ENCODE measurements around the gene CEP112. TPM values are rescaled to one million over a fixed set of nuclear protein-coding genes. Genes with fewer than 3 reads are reported as not detected.

Gene CEP112
- total RNA-seq, 1 donor from 2014 or later, result 1.3 TPM

DNA sequence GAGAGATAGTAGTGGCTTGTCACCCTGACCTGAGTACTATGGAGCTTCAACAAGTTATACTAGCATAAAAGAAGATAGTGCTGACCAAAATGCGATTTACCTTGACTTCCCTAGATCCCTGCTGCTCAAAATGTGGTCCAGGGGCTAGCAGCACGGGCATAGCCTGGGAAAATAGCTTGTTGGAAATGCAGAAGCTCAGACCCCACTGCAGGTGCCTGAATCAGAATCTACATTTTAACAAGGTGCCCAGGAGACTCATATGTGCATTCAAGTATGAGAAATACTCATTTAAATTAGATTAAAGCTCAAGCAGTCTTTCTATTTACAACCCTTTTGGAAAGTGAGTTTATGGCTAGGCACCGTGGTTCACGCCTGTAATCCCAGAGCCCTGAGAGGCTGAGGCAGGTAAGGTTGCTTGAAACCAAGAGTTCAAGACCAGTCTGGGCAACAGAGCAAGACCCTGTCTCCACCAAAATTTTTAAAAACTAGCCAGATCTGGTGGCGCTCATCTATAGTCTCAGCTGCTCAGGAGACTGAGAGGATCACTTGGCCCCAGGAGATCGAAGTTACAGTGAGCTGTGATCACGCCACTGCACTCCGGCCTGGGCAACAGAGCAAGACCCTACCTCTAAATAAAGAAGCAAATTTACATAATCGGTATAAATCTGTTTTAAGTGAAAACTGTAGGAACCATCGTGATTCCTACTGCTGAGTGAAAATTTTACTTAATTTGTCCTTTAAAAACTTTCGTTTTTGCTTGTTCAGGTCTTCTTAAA, 30.0 kb upstream of the CEP112 start:
- DNase-seq, result no peak
- H3K4me3 Mint-ChIP-seq, result no peak overlapping the region
- H3K36me3 Mint-ChIP-seq (ENCODE audit: low read depth), result no peaks in the 10 kb centered on the region
- H3K4me1 Mint-ChIP-seq, result no peaks in the 10 kb centered on the region
- no peaks in the 10 kb centered on the region for H3K9me3 Mint-ChIP-seq
- H3K27ac Mint-ChIP-seq, result no peak overlapping the region
- intact Hi-C loops (cut with micrococcal nuclease), result no loop called here
- H3K27me3 Mint-ChIP-seq, result peaks cover 20% of the 10 kb centered on the region

DNA sequence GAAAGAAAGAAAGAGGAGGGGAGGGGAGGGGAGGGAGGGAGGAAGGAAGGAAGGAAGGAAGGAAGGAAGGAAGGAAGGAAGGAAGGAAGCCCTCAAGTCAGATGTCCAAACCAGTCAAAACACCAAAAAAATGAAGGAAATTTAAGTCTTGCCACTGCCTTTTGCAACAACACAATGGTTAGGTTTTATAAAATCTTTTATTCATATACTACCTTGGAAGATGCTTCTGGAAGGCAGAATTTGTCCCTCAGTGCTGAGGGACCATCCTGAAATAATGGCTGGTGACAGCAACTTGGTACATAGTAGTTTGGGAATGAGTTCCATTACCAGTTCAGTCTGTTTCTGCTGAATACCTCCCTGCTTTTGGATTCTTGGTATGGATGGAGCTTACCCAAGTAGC, 29.4 kb upstream of the CEP112 start:
- no peaks in the 10 kb centered on the region for H3K9me3 Mint-ChIP-seq
- H3K27me3 Mint-ChIP-seq, result peaks cover 20% of the 10 kb centered on the region
- no peaks in the 10 kb centered on the region for H3K36me3 Mint-ChIP-seq (ENCODE audit: low read depth)

DNA sequence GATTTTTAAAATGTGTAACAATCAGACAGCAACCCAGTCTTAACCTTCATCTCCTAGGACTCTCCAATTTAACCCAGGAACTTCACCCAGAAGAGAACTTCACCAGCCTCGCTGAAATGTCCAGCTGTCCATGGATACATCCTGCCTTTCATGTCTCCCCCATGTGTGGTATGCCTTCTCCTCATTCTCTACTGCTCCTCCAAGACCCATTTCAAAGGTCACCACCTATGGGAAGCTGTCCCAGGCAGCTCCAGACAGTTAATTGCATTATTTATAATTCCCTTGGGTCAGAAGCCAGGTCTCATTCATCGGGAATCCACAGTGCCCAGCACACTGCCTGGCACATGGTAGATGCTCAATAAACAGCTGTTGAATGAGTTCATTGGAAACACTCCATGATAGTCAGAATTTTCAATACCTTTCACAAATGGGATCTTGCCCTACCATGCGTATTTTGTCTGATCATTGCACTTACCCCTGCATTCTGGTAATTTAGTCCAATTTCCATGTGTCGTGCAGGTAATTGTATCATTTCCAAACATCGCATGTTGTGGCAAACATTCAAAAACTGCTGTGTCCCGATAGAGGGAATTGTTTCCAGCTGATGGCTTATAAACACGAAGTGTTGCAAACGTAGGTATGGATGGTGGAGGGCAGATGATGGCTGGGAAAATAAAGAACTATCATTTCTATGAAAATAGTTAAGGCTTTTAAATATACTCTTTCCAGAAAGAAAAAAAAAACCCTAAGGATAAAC, 28.3 kb upstream of the CEP112 start:
- Mint-ChIP-seq H3K9me3 (no peaks in the 10 kb centered on the region), H3K27me3 (peaks cover 25% of the 10 kb centered on the region), H3K4me1 (no peaks in the 10 kb centered on the region), H3K36me3 (ENCODE audit: low read depth) (no peaks in the 10 kb centered on the region), H3K4me3 (no peak overlapping the region), H3K27ac (no peak overlapping the region)
- intact Hi-C loops (cut with micrococcal nuclease), result no loop called here
- no peak for DNase-seq

More for the DNA sequence above, 29.4 kb upstream of the CEP112 start:
- H3K4me3 Mint-ChIP-seq, result no peak overlapping the region
- no peaks in the 10 kb centered on the region for H3K4me1 Mint-ChIP-seq
- DNase-seq, result no peak
- H3K27ac Mint-ChIP-seq, result no peak overlapping the region
- intact Hi-C loops (cut with micrococcal nuclease), result no loop called here

DNA sequence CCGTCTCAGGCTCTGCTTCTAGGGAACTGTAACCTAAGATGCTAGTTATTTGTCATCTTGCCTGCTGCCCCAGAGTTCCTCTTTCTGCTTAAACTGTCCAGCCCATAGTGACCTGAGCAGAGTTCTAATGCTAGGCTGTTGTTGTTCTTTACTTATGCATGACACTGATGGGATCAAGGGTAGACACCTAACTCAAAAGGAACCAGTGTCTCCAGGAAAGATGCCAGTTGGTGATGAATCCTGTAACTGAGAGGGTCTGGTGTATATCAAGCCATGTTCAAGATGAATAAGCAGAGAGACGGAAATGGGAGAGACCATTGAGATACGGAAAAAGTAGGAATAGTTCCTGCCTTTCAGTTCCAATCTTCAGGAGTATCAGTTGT, 23.6 kb upstream of the CEP112 start:
- H3K9me3 Mint-ChIP-seq, result no peaks in the 10 kb centered on the region
- intact Hi-C loops (cut with micrococcal nuclease), result no loop called here
- no peaks in the 10 kb centered on the region for H3K36me3 Mint-ChIP-seq (ENCODE audit: low read depth)
- H3K27ac Mint-ChIP-seq, result no peak overlapping the region
- no peaks in the 10 kb centered on the region for H3K4me1 Mint-ChIP-seq
- peaks cover 36% of the 10 kb centered on the region for H3K27me3 Mint-ChIP-seq
- no peak for DNase-seq
- no peak overlapping the region for H3K4me3 Mint-ChIP-seq

DNA sequence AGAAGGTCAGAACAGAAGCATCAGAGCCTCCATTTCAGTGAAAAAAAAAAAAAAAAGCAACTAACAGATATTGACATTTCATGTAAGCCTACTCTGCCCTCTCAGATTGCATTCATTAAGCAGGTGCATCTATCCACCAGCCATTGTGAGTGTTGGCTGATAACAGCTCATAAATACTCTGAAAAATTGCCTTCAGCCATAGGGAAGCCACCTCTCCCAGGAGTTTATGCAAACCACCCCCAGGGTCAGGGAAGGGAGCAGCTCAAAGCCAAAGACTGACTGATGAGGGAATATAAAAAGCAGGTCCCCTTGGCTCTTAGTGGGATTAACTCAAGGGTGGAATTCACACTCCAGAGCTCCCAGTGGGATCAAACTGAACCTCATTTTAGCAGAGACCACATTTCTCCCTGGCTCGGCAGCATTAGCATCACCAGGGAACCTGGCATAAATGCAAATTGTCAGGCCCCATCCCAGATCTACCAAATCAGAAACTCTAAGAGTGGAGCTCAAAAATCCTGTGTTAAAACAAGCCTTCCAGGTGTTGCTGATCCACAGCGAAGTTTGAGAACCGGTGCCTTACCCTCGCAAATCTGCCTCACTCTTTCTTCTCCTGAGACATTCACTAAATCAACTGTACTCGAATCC, 23.1 kb upstream of the CEP112 start:
- no peak for DNase-seq
- H3K4me1 Mint-ChIP-seq, result no peaks in the 10 kb centered on the region
- intact Hi-C loops (cut with micrococcal nuclease), result no loop called here
- H3K27me3 Mint-ChIP-seq, result peaks cover 39% of the 10 kb centered on the region
- H3K36me3 Mint-ChIP-seq (ENCODE audit: low read depth), result no peaks in the 10 kb centered on the region
- H3K27ac Mint-ChIP-seq, result no peak overlapping the region
- H3K9me3 Mint-ChIP-seq, result no peaks in the 10 kb centered on the region
- no peak overlapping the region for H3K4me3 Mint-ChIP-seq

DNA sequence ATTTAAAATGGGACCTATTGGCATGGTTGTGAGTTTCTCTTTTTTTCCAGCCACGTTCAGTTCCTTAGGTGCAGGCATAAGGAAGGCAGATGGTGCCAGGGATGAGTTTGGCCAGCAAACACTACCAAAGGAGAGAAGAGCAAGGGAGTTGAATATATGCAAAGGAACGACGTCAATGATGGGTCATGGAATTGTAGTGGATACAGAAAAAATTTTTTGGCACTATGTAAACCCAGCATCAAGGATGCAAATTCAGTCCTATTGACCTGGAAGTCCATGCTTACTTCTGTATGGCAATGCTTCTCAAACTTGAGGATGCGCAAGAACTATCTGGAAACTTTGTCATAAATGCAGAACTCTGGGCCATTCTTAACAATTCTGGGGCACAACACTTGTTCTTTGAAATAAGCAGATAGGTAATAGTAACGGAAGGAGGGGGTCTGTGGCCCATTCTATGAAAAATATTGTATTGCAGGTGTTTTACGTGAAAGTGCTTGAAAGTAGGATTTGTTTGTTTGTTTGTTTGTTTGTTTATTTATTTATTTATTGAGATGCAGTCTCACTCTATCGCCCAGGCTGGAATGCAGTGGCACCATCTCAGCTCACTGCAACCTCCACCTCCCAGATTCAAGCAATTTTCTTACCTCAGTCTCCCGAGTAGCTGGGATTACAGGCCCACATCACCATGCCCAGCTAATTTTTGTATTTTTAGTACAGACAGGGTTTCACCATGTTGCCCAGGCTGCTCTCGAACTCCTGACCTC, 19.3 kb upstream of the CEP112 start:
- H3K4me1 Mint-ChIP-seq, result no peaks in the 10 kb centered on the region
- H3K9me3 Mint-ChIP-seq, result peaks cover 3% of the 10 kb centered on the region
- intact Hi-C loops (cut with micrococcal nuclease), result no loop called here
- H3K36me3 Mint-ChIP-seq (ENCODE audit: low read depth), result no peaks in the 10 kb centered on the region
- no peak overlapping the region for H3K4me3 Mint-ChIP-seq
- DNase-seq, result no peak
- H3K27me3 Mint-ChIP-seq, result peaks cover 34% of the 10 kb centered on the region
- no peak overlapping the region for H3K27ac Mint-ChIP-seq

DNA sequence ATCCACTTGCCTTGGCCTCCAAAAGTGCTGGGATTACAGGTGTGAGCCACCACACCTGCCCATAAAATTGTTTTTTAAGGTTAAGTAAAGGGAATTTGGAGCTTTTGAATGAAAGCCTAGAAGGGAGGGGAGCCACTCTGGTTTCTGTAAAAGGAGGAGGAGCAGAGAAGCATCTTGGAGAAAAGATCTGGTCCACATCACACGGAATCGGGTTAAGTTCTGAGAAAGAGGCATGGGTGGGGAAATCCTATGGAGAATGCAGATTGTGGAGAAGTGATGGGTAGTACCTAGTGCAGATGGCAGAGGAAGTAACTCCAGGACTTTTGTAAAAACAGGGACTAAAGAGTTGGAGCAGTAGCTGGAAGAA, 18.3 kb upstream of the CEP112 start:
- peaks cover 3% of the 10 kb centered on the region for H3K9me3 Mint-ChIP-seq
- no peak overlapping the region for H3K27ac Mint-ChIP-seq
- no peak overlapping the region for H3K4me3 Mint-ChIP-seq
- no peaks in the 10 kb centered on the region for H3K36me3 Mint-ChIP-seq (ENCODE audit: low read depth)
- H3K27me3 Mint-ChIP-seq, result peaks cover 27% of the 10 kb centered on the region
- no peak for DNase-seq
- no peaks in the 10 kb centered on the region for H3K4me1 Mint-ChIP-seq
- intact Hi-C loops (cut with micrococcal nuclease), result no loop called here

DNA sequence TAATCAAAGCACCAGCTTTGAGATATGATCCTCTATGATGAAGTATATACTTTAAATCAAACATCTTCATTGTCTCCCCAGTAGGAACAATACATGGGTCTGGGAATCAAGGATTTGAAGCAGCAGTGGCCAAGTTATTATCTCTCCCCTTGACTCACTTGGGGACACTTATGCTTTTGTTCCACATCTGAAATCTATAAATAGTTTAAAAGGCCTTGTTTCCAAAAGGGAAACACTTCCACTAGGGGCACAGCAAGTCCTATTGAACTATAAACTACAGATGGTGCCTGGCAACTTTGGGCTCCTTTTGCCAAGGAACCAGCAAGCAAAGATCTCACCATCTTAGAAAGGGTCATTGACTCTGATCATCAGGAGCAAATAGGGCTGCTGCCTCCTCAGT, 16.0 kb upstream of the CEP112 start:
- DNase-seq, result no peak
- H3K36me3 Mint-ChIP-seq (ENCODE audit: low read depth), result no peaks in the 10 kb centered on the region
- intact Hi-C loops (cut with micrococcal nuclease), result no loop called here
- no peak overlapping the region for H3K27ac Mint-ChIP-seq
- H3K9me3 Mint-ChIP-seq, result peaks cover 3% of the 10 kb centered on the region
- no peak overlapping the region for H3K4me3 Mint-ChIP-seq
- no peaks in the 10 kb centered on the region for H3K4me1 Mint-ChIP-seq
- peaks cover 17% of the 10 kb centered on the region for H3K27me3 Mint-ChIP-seq

DNA sequence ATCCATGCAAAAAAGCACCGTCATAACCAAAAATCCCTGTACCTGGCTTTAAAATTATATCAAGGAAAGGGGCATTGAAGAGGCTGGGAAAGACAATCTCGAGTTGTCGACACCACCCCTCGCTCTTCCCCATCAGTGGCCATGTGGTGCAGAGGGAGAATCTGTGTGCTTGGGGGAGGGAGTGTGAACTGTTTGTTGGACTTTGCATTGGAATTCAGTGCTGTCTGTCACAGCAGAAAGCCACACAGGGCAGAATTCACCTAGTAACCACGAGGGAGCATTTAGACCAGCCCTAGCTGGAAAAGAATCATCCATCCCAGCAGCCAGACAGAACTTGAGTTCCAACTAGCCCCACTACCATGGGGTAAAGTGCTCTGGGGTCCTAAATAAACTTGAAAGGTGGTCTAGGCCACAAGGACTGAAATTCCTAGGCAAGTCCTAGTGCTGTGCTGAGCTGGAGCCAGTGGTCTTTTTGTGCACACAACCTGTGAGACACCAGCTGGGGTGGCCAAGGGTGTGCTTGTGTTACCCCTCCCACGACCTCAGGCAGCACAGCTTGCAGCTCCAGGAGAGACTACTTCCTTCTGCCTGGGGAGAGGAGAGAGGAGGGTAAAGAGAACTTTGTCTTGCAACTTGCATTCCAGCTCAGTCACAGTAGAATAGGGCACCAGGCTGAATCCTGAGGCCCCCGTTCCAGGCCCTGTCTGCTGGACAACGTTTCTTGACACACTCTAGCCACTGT, 11.5 kb upstream of the CEP112 start:
- peaks cover 3% of the 10 kb centered on the region for H3K9me3 Mint-ChIP-seq
- peaks cover 9% of the 10 kb centered on the region for H3K4me1 Mint-ChIP-seq
- no peak for DNase-seq
- no peaks in the 10 kb centered on the region for H3K27me3 Mint-ChIP-seq
- no peak overlapping the region for H3K4me3 Mint-ChIP-seq
- no peak overlapping the region for H3K27ac Mint-ChIP-seq
- intact Hi-C loops (cut with micrococcal nuclease), result loop anchor here (5.0 kb wide), 2 partner anchors 364 to 429 kb away; no protein-coding TSS in a partner anchor
- H3K36me3 Mint-ChIP-seq (ENCODE audit: low read depth), result no peaks in the 10 kb centered on the region

DNA sequence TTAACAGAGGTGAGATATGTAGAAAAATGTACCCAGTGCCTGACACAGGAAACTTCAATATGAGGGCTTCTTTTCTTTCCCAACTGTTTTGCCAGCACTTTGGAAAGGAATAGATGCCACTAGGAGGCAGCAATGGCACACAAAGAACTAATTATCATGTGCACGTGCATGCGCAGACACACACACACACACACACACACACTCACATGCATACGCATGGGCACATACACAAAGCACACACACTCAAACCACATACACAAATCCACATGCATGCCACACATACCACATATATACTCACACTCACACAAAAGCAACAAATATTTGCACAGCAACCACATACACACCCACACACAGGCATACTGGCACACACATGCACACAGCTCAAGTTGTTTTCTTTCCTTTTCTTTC, 8.8 kb upstream of the CEP112 start:
- H3K27ac Mint-ChIP-seq, result peak overlapping the region; percentile 43
- H3K4me3 Mint-ChIP-seq, result no peak overlapping the region

DNA sequence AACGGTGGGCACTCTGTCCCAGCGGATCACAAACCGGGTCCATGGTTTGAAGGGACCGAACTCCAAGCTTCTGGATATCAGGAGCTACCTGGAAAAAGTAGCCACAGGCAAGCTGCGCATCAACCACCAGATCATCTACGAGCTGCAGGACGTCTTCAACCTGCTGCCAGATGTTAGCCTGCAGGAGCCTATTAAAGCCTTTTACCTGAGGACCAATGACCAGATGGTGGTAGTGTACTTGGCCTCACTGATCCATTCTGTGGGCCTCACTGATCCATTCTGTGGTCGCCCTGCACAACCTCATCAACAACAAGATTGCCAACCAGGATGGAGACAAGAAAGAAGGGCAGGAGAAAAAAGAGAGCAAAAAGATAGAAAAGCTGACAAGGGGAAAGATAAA, 6.3 kb upstream of the CEP112 start:
- no peaks in the 10 kb centered on the region for H3K27me3 Mint-ChIP-seq
- H3K27ac Mint-ChIP-seq, result no peak overlapping the region
- DNase-seq, result no peak
- intact Hi-C loops (cut with micrococcal nuclease), result no loop called here
- no peaks in the 10 kb centered on the region for H3K9me3 Mint-ChIP-seq
- H3K36me3 Mint-ChIP-seq (ENCODE audit: low read depth), result no peaks in the 10 kb centered on the region
- H3K4me1 Mint-ChIP-seq, result peaks cover 9% of the 10 kb centered on the region
- no peak overlapping the region for H3K4me3 Mint-ChIP-seq

More for the DNA sequence above, 8.8 kb upstream of the CEP112 start:
- DNase-seq, result peak; percentile 80
- no peaks in the 10 kb centered on the region for H3K9me3 Mint-ChIP-seq
- no peaks in the 10 kb centered on the region for H3K27me3 Mint-ChIP-seq
- H3K4me1 Mint-ChIP-seq, result peaks cover 9% of the 10 kb centered on the region
- intact Hi-C loops (cut with micrococcal nuclease), result loop anchor here (1.0 to 5.0 kb wide), 3 partner anchors 367 to 706 kb away; no protein-coding TSS in a partner anchor
- no peaks in the 10 kb centered on the region for H3K36me3 Mint-ChIP-seq (ENCODE audit: low read depth)

DNA sequence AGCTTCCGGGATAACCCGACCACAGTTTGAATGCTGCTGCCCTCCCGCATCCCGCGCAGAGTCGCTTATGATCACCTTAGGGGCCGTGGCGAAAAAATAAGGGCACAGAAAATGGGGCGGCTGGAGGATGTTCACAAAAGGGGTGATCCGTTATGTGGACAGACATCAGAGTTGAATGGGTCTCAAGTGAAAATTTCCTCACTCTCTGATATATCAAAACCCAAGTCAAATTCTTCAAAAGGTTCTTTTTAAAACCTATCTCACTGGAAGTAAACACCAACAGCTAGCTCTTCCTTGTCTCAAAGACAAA, 400 bp upstream of the CEP112 start:
- Mint-ChIP-seq H3K27ac (peak overlapping the region; percentile 84), H3K36me3 (ENCODE audit: low read depth) (no peaks in the 10 kb centered on the region), H3K27me3 (peaks cover 2% of the 10 kb centered on the region), H3K9me3 (no peaks in the 10 kb centered on the region), H3K4me1 (peaks cover 15% of the 10 kb centered on the region), H3K4me3 (peak overlapping the region; percentile 85)
- DNase-seq, result no peak
- intact Hi-C loops (cut with micrococcal nuclease), result no loop called here

Data from activated CD4-positive, alpha-beta T cell treated with anti-CD3 and anti-CD28 coated beads, Interleukin-2, amount 10 ng/mL, durations not matched to agents 24 days and 14 days (primary cell).